Adrenal gland (tissue), 5 donors: Measurements from ENCODE around the gene TMEM89.

Experiments used
- POLR2A ChIP-seq, 2 donors: fragments of 450-650 bp; IDR thresholded peaks; one replicate each; pipeline ENCODE4 v1.6.1; 2017; ENCODE audit warnings: antibody characterized with exemption in 2 of 2, mild to moderate bottlenecking in 2 of 2, moderate library complexity in 1 of 2
- TF ChIP-seq, protein P1 (sequence below), 6 experiments: fragments of 450-650 bp in 4 of 6; fragments of 200-600 bp in 2 of 6; sonication (generic) in 1 of 6; IDR thresholded peaks; 1 replicate in 5 of 6; 2 replicates in 1 of 6; pipeline versions ENCODE4 v1.5.1 to v1.8.0; 2016 to 2021; ENCODE audit warnings: antibody characterized with exemption in 6 of 6, mild to moderate bottlenecking in 2 of 6, moderate library complexity in 1 of 6
- donor health status: DM: no; HTN: no; CAD: no.

DNA sequence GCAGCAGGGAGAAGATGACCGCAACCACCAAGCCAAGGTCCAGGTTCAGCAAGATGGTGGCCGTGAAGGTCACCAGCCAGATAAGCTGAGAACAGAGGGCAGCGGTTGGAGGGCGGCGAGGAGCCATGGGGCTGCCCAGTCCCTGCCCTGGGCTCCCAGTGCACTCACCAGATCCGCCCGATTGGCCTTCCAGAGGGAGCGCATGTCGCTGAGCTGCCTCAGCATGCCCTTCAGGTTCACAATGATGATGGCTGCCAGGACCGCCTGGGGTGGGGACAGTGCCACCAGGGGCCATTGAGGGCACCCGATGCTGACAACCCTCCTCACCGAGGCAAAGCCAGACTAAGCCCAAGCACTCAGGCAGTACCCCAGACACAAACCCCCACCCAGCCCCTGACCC, 8.3 kb upstream of the TMEM89 start:
- TF ChIP-seq POLR2A (IDR thresholded peaks at IDR 0.05): no peak
- TF ChIP-seq, protein P1, sequence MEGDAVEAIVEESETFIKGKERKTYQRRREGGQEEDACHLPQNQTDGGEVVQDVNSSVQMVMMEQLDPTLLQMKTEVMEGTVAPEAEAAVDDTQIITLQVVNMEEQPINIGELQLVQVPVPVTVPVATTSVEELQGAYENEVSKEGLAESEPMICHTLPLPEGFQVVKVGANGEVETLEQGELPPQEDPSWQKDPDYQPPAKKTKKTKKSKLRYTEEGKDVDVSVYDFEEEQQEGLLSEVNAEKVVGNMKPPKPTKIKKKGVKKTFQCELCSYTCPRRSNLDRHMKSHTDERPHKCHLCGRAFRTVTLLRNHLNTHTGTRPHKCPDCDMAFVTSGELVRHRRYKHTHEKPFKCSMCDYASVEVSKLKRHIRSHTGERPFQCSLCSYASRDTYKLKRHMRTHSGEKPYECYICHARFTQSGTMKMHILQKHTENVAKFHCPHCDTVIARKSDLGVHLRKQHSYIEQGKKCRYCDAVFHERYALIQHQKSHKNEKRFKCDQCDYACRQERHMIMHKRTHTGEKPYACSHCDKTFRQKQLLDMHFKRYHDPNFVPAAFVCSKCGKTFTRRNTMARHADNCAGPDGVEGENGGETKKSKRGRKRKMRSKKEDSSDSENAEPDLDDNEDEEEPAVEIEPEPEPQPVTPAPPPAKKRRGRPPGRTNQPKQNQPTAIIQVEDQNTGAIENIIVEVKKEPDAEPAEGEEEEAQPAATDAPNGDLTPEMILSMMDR (IDR thresholded peaks at IDR 0.05): no peak
